Right renal pelvis (tissue), 4 donors: ENCODE measurements around the gene GDF7. TPM values are rescaled to one million over a fixed set of nuclear protein-coding genes. Genes with fewer than 3 reads are reported as not detected.

ENCODE experiments used
- DNase-seq, 4 donors: peaks; one replicate each; pipeline ENCODE4 v3.0.0-alpha.2; 2013; ENCODE audit warnings: low read depth in 4 of 4, low spot score in 3 of 4, missing footprints in 1 of 4
- polyA plus RNA-seq, 4 donors: library from polyadenylated mRNA; unstranded; fragments of 120-200 nt; gene quantifications; one replicate each; pipeline ENCODE4 v1.2.1, GENCODE V29; 2013; ENCODE audit not compliant: insufficient read length in 4 of 4

GDF7 gene
- polyA plus RNA-seq, 4 donors, result 3.5 to 5.1 (median 3.6) TPM

DNA sequence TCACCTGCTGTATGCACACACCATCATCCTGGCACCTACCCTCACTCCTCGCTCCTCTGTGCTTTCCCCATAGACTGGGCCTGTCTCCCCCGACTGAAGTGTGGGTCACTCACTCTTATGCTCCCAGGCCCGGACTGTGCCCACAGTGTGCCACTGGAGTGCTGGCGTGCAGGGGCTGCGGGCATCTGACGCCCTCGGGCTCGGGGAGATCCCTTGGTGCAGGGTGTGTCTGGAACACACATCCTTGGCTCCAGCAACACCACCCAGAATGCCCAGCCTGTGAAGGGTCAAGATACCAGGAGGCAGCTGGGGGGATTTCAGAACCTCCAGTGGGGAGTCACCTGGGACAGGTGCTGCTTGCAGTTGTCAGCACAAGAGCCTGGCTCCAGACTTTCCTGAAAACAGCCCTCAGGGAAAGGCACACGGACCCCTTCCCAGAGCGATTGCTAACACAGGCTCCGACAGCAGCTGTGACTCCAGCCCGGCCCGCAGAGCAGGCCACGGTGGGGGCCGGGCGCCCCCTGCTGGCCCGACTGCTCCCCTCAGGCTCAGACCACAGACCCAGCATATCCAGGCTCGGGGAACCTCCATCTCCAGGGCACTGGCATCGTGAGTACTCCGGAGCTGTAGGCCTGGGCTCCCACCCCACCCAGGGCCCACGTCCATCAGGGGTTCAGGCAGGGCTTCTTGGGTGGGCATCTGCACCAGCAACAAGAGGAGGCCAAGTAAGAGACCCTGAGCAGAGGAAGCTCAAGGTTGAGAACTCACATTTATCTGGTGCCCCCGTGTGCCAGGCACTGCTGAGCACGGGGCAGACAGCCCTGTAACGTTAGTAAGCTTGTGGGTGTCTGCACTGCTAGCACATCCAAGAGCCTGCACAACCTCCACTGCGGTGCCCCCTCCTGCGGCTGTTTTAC is 24.6 kb upstream of the GDF7 start:
- no peak for DNase-seq

DNA sequence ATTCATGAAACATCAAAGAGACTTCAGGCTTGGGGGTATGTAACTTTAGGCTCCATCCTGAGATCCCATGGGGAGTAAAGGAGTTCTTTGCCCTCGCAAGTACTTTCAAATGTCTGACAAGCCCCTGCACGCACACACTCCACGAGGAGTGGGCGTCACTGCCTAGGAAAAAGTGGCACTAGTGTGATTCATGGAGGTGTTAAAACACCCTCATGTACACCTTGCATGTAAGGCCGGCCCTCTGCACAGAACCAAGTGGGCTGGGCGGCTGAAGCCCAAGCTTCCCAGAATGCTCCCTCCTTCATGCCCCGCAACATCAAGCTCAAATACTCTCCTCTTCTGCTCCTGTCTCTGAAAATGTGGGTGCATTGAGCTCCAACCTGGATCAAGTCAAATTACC is 23.9 kb upstream of the GDF7 start:
- no peak for DNase-seq

GRCh38 chr2:20643826-20644225 is 23.1 kb upstream of the GDF7 start:
- DNase-seq, result no peak

DNA sequence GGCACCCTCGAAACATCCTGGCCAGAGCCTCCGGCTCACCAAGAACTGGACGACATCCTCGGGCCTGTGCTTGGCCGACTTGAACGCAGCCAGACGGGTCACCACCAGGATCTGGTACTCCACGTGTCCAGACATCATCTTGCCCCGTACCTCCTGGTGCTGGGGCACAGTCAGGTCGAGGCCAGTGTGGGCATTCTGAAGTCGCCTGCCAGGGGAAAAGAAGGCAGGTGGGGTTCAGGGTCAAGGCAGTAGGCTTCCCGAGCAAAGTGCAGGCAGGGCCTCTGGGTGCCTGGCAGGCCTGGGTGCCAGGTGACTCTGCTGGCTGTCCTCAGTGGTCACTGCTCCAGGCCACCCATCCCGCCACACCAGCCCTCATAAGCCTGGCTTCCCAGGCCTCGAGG is 21.6 kb upstream of the GDF7 start:
- DNase-seq, result no peak

GRCh38 chr2:20645761-20646160 is 21.2 kb upstream of the GDF7 start:
- no peak for DNase-seq

DNA sequence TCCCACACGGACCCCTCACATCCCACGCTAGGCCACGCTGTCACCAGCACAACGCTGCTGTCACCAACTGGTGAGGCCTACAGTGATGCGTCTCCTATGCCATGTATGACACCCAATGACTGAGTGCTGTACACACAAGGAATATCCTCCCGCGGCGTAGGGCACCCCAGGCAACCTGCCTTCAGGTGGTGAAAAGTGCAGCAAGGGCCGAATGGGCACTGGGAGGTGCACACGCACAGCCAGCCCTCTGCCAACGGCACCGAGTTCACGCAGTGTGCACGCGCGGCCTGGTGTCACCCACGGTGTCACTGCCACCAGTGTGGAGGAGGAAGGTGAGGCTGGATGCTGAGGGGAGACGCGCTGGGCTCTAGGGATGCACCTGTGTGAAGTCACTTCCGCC is 20.5 kb upstream of the GDF7 start:
- DNase-seq, result no peak

DNA sequence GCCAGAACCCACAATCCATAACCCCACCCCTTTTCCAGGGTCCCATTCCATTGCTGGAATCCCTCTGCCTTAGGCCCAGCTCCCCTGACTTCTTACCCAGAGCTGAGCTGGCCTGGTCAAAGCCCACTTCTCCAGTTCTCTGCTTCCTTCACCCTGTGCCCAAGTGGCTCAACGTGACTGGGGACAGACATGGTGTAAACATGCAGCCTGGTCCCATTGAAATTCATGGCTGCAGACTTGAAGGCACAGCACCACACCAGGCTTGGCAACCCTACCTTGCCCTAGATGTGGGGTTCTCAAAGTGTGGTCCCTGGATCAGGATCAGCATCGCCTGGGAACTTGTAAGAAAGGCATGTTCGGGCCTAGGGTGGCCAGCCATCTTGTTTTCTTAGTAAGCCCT is 19.7 kb upstream of the GDF7 start:
- no peak for DNase-seq

DNA sequence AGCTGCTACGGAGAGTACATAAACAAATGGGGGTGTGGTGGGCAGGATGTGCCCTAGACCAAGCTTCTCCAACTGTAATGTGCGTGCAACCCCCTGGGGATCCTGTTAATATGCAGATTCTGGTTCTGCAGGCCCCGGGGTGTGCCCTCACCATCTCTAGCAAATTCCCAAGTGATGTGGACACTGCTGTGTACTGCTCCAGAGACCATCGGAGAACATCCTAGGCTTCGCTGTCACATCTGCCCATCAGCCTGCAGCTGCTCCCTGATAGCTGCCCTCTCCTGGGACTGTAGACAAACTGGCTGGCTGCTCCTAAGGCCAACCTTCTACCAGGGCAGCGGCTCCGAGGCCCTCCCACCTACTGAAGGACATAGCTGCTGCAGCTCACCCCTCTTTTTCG is 19.2 kb upstream of the GDF7 start:
- no peak for DNase-seq

DNA sequence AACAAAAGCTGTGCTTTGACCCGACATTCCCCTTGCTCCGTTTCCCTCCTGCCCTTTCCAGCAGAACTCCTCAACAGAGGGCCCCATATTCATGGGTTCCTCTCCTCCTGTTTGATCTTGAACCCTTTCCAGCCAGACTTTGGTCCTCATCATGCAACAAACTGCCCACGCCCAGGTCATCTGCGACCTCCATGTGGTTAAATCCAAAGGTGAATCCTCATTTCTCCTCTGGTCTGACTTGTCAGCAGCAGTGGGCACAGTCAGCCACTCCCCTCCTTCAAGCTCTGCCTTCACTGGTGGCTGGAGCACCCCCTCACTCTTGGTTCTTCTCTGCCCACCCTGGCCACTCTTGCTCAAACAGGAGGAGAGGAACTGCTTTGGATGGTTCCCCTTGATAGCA is 18.7 kb upstream of the GDF7 start:
- DNase-seq, result no peak

- no peak for DNase-seq
Measured at GRCh38 chr2:20648831-20649230, 18.1 kb upstream of the GDF7 start.

GRCh38 chr2:20649576-20649975 is 17.4 kb upstream of the GDF7 start:
- no peak for DNase-seq

DNA sequence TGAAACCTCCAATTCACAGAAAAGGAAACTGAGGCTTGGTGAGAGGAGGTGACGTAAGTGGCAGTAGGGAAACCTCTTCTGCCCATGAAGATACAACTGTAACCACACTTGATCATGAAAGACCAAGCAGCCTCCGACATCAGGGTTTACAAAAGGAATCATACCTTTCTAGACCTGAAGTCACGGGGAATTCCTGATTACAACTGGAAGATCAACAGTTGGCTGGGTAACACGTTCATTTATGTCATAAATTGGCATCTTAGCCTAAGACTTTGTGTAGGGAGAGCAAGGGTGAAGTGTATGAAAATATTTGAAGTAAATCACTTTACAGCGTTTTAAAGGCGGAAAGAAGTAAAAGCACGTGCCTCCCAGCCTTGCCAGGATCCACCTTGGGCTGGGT is 17.0 kb upstream of the GDF7 start:
- no peak for DNase-seq

DNA sequence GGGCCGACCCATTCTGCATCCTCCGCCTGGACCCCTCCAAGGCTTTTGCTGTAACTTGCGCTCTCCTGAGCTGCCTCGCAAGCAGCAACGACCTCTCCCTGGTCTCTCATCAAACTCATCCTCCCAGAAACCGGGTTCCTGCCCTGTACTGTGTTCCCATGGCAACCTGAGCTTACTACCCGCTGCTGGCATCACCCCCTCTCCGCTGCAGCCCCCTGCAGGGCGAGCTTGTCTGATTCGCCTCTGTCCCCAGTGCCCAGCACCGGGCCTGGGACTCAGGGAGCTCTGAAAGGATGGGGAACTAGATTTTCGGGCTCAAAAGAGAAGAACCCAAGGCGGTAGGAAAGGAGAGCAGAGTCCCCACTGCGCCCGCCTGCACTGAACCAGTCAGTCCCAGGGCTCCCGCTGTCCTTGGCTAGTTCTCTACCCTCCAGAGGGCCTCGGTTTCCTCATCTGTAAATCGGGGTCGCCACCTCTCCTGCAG is 16.5 kb upstream of the GDF7 start:
- DNase-seq, result no peak

- DNase-seq, result peak; percentile 75 to 83 (median 76)
Measured at GRCh38 chr2:20650877-20651730, 15.8 kb upstream of the GDF7 start, which contains the start of gene HS1BP3. TSS of gene HS1BP3 (minus strand) at chr2:20651098. CDS start at chr2:20651063, 35 bp downstream.

DNA sequence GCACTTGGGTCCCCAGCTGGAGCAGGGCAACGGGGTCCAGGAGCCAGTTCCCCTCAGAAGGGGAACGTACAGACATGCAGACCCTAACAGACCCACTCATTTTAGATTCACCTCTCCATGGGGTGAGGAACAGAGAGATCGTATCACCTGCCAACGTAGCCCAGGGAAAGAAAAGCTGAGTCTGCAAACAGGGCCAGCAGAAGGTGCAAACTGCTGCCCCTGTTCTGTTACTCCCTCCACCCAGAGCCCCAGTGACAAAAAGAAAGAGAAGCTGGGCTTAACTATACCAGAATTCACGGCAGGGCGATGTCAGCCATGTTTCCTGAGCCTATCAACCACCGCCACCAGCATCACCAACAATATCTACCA is 15.2 kb upstream of the GDF7 start:
- DNase-seq, result no peak

- DNase-seq, result no peak
Measured at GRCh38 chr2:20652141-20652540, 14.8 kb upstream of the GDF7 start.

DNA sequence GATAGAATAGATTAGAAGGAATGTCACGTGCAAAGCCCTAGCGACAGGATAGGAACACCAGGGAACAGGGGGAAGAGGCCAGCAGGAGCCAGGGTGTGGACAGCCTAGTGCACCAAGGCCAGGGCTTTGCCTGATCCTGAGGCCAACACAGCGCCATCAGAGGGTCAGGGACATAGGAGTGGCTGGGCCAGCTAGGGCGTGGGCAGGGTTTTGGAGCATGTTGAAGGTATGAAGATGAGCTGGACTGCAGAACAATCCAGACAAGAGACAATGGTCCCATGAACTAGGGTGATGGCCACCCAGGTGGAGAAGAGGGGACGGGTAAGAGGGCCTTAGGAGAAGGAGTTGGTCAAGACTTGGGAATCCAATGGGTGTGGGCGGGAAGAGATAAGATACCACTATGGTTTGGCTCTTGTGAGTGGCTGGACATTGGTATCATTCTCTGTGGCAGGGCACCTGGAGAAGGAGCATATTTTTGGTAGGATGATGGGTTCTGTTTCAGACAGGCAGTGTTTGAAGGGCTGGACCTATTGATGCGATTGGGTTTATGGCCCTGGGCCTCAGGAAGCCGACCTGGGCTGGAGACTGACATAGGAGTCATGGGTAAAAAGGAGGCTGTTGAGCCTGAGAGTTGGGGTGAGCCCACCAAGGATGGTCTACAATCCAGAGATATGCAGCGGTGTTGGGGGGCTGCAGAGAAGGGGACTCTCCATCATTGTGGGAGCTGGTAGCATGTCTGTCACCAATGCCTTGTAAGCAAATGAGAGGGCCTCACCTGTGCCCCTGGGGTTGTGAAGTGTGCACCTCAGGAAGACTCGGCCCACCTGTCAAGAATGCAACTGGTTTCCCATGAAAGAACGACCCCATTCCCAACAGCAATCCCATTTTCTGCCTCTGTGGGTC is 14.0 kb upstream of the GDF7 start:
- no peak for DNase-seq

DNA sequence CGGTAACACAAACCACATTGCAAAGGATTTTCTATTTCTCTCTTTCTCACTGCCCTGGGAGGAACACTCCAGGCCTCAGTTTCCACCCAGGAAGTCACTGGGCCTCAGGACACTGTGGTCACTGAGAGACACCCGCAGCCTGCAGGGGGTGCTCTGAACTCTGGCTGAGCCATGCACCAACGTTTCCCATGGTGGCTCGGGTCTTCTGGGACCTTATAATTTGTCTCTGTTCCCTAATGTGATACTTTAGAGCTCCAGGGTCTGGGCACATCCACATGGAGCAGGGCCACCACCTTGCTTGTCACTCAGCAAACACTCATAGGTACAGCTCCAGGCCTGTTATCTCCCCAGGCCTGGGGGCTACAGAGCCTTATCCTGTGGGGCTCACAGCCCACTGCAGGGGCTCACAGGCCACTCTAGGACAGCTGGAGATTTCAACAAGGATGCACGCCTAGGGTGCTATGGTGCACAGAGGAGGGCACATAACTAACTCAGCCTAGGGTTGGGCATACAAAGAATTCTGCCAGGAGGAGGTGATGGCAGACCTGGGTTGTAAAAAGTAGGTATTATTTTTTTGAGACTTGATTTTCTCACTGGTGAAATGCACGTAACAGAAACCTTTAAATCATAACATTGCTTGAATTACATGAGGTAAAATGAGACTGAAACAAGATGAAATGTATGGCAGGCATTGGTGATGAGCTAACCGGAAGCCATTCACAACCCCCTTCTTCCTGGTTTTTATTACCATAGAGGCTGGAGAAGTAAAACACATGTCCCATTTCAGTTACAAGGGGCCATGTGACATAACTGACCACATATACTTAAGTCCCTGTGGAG is 13.0 kb upstream of the GDF7 start:
- no peak for DNase-seq

DNA sequence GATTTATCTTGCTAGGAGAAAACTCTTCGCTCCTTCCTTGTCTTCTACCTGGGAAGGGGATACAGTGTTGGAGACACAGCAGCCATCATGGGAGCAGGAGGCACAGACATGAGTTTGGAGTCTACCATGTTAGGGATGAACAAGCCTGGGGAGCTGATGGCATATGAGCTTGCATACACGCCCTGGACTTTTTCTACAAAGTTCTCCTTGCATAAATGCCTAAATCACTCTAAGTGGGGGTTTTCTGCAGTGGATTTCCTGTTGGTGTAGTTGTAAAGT is 12.5 kb upstream of the GDF7 start:
- no peak for DNase-seq

DNA sequence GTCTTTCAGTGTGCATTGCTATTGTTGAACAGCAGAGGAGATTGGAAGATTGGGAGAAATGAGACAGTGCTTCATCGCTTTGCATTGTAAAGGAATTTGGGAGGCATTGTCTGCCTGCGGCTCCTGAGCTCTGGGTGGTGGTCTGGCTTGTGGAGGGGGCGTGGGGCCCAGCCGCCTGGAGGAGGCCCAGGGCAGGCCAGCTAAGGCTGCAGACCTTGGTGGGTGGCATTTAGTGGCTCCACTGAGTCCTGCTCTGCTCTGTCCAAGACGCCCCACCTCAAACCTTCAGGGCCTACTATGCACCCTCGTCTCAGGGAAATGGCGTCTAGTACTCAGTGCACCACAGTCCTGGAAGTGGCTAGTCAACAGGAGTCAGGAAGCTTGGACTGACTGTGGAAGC is 10.4 kb upstream of the GDF7 start:
- DNase-seq, result no peak
